HG02938 (cell line): ENCODE data around the gene WDFY1.

Experiments used
- ATAC-seq: cut with Tn5 transposase; IDR thresholded peaks from one replicate; pipeline ENCODE4 v1.9.1; 2021; ENCODE audit warnings: mild to moderate bottlenecking, moderate library complexity; ENCODE audit not compliant: unreplicated experiment

Gene WDFY1

DNA sequence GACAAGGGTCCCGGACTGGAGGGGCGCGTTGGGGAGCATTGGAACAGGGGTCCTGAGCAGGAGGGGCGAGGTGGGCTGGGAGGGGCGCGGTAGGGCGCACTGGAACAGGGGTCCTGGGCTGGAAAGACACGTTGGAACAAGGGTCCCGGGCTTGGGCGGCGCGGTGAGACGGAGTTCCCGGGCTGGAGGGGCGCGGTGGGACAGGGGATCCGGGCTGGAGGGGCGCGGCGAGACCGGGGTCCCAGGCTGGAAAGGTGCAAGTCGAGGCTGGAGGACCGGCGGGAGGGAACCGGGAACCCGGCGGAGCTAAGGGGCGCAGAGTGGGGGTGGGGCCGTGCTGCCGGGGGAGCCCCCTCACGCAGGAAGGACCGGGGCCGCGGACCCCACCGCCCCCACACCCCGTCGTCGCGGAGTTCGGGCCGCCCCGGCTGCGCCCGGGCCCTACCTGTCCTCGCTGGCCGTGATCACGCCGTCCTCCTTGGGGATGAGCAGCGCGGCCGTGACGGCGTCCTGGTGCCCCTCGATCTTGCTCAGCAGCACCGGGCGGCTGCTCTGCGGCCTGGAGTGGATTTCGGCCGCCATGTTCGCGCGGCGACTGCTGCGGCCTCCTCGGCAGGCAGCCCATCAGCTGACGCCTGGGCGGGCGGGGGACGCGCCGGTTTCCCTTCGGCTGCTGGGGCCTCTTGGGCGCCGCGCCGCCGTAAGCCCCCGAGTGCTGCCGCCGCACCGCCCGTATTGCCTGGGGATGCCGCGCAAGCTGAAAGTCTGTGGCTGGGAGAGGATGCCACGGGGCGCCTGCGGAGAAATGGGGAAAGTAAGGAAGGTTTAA is at the start of gene WDFY1:
TSS of gene WDFY1 (minus strand) at position 633 of the 829 bp plus-strand sequence. CDS start at position 582, 51 bp downstream.
- peak; percentile 62 for ATAC-seq

DNA sequence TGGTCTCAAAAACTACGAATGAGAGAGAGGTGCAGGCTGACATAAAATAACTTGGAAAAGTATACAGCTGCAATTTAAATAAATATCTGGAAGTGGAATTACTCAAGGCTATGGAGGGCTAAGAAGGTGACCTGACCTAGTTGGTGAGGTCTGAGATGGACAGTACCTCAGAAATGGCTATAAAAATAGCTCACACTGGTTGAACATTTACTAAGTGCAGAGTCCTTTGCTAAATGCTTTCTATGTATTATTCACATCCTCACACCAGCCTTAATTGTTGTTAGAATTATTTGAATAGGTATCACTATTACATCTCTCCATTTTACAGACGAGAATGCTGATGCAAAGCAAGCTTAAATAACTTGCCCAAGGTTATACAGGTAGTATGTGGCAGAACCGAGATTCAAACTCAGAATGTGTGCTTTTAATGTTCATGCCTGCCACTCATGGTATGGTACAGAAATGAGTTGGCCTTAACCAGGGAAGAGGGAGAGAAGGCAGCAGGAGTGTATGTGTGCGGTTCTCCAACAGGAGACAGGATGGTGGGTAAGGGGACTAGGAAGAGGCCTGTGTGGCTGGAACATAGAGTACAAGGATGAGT is 49.5 kb upstream of the WDFY1 start:
- peak; percentile 42 for ATAC-seq

DNA sequence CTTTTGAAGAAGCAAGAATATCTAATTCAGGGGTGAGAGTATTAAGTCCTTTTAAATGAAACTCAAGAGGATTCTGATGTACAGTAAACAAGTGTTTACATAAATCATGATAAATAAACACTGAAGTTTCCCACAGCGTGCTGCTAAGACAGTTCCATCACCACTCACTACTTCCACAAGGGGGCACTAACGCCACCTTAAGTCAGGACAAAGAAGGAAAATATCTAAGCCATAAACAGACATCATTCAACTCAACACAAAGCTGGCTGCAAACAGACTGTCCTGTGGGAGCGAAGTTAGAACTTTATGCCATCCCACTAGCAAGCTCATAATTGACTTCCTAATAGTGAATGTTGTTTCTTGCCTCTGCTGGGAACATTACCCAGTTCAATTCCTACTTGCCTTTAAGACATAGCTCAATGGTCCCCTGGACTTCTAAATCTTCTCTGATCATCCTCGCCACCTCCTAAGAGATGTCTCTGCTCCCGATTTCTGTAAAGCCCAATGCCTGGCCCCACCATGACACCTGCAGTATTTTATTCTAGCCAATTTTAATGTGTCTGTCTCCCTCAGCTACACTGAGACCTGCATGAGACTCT is 48.6 kb upstream of the WDFY1 start:
- ATAC-seq = peak; percentile 74

DNA sequence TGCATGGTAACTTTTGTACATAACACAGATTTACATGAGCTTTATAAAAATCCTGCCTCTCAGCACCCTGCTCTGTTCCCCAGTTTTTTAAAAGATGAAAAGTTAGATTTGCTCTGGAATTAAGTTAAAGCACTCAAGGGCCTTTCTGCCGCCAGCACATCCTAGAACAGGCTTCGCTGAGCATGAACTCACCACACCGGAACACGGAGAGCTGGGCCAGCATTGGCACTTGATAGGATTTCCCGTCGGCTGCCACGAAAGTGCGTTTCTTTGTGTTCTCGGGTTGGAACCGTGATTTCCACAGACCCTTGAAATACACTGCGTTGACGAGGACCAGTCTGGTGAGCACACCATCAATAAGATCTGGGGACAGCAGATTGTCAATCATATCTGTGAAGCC is 46.5 kb upstream of the WDFY1 start:
- ATAC-seq = no peak

DNA sequence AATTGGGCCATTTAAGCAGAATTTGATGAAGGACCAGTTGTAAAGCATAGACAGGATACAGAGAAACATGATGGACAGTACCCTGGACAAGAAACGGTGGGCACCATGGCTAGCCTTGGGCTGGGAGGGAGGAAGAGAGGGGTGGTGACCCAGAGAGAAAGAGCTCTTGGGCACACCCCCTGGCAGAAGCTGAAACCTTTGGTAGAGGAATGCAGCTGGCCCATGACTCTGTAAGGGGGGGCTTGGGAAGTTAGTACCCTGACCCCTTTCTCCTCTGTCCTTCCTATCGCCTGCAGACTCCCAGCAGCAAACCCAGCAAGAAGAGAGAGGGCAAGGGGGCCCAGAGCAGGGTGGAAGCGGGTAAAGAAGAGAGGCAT is 44.7 kb upstream of the WDFY1 start:
- ATAC-seq = no peak

DNA sequence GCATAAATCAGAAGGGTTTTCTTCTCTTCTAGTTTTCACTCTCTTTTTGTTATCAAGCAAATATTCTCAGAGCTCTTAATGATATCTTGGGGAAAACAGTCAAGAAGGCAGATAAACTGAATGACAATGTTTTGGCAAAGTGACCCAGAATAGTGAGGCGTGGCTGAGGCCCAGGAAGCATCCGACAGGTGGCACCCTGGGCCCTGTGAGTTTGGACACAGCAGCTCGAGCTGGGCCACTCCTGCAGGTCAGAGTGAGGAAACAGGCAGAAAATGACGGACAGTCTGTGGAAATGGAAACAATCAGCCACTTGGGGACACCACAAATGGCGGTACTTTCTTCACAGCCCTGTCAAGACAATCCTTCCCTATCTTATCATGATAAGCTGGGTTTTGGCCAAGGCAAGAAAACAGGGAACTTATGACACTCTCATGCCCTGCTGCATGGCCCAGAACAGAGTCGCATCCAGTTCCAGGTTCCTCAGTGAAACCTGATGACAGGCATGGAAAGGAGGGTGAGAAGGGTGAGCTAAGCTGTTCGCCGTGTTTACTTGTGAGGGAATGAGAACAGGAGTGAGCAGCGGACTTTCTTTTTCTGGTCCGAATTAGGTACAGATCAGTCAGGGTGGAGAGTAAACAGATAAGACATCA is 44.2 kb upstream of the WDFY1 start:
- no peak for ATAC-seq

DNA sequence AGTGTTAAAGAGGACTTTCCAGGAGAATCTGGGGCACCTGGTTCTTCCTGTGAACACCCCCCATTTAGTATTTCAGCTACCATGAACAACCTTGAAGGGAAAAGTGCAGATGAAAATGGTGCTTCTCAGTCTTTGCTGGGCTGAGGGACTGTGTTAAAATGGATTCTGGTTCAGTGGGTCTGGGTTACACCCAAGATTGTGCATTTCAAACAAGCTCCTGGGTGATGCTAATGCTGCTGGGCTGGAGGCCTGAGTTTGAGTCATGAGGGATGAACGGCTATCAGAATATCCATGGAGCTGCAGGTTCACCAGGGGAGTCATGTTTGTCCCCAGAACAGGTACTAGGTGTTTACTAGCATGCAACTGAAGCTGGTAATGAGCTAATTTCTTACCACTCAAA is 36.1 kb upstream of the WDFY1 start:
- ATAC-seq = no peak

GRCh38 chr2:223980803-223981202 is 35.7 kb upstream of the WDFY1 start:
- no peak for ATAC-seq

GRCh38 chr2:223980397-223980735 is 35.2 kb upstream of the WDFY1 start:
- ATAC-seq = no peak

GRCh38 chr2:223979730-223980396 is 34.7 kb upstream of the WDFY1 start:
- ATAC-seq = no peak

DNA sequence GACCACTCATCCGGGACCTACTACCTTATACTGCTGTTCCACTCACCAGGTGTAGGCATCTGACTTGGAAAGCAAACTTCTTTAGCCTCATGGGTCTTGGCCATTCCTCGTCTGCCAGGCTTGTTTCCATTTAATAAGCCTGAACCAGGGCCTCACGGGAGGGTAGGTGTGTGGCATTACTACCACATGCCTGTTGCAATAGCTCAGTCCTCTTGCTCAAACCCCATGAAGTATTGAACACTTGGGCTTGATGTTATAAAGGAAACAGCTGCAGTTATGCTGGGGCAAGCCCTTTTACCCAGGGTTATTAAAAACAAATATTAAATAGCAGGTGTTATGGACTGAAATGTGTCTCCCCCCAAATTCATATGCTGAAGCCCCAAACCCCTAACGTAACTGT is 33.3 kb upstream of the WDFY1 start:
- ATAC-seq = no peak

DNA sequence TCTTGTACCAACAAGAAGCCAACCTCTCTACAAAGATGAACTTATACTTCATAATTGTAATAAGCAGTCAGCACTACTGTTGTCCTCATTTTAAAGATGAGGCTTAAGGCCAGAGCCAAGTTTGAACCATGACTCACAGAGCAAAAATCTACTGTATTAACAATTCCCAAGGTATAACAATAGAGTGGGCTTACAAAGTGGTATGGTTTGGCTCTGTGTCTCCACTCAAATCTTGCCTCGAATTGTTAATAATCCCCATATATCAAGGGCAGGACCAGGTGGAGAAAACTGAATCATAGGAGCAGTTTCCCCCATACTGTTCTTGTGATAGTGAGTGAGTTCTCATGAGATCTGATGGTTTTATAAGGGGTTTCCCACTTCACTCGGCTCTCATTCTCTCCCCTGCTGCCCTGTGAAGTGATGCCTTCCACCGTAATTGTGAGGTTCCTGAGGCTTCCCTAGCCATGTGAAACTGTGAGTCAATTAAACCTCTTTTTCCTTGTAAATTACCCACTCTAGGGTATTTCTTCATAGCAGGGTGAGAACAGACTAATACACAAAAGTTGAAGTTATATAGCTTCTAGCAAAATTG is 31.6 kb upstream of the WDFY1 start:
- no peak for ATAC-seq

- no peak for ATAC-seq
Measured at GRCh38 chr2:223973606-223974005, 28.5 kb upstream of the WDFY1 start.

- ATAC-seq = no peak
Measured at GRCh38 chr2:223972656-223973102, 27.5 kb upstream of the WDFY1 start.

DNA sequence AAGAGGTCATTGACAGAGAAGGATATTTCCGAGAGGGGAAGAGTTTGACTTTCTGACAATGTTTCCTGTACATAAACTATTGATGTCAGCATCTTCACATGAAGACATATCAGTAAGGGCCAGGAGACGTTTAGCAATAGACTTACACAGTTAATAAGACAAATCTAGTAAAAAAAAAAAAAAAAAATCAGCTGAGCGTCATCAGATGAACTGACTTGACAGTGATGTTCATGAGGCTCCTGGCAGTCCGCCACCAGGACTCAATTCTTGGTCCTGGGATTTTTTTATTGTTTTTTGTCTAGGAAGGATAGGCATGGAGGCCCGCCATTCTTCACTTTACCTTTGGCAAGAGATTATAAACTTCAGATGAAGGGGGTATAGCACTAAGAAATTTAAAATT is 26.6 kb upstream of the WDFY1 start:
- no peak for ATAC-seq

DNA sequence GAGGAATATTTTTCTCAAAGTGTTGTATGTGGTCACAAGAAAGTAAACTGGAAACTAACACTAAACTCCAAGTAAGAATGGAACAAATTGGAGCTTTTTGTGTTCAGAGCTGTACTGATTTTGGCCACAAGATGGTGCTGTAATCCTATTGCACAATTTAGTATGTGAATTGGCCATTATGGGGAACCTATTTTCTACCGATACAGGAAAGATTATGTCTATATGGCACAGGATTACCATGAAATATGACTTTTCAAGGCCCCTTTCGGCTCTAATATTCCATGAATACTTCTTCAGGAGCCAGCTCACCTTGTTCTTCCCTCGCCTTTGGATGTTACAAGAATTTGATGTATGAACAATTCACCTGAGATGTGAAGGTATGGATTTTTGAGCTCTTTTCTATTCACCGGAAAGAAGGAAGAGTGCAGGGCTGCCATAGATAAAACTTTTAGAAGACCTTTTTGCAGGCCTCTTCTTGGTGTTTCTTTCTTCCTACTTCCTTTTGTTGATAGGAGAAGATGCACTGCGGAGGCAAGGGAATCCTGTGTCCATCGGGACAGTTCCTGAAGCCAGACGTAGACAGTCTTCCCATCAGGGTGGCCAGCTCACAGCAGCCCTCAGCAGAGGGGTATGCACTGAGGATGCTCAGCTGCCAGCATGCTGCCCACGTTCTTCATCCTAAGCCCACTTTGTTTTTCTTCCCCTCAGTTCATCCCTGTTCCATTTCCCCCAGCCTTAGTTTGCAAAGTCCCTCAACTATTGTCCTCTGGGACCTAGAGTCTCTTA is 25.4 kb upstream of the WDFY1 start:
- peak; percentile 89 for ATAC-seq

DNA sequence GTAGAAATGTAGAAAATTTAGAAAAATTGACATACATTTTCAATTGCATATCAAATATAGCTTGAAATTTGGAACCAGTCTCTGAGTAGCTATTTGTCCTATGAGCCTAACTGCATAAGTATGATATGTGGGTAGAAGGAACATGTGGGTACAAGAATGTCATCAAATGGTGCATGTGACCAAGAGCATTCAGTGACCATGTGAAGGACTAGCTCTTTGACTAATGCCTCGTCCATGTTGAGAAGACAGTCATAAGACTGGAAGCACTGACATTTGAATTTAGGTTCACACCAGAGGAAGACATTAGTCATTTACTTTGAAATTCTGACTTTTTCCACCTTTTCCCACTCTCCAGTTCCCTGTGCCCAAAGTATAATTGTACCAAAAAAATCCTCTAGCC is 24.7 kb upstream of the WDFY1 start:
- no peak for ATAC-seq

GRCh38 chr2:223969315-223969714 is 24.2 kb upstream of the WDFY1 start:
- no peak for ATAC-seq

GRCh38 chr2:223967981-223968380 is 22.8 kb upstream of the WDFY1 start:
- ATAC-seq = no peak

- no peak for ATAC-seq
Measured at GRCh38 chr2:223959688-223960087, 14.6 kb upstream of the WDFY1 start.
